Measurements from ENCODE around the gene GFER.

The GFER gene

GRCh38 chr16:1991588-1991947, 7.6 kb downstream of the GFER start:
- no peak for DNase-seq

- DNase-seq: peak; percentile 96 to 100 (median 99)
Measured at GRCh38 chr16:1991948-1992703, 8.1 kb downstream of the GFER start.

- DNase-seq: no peak
Measured at GRCh38 chr16:1992704-1993317, 8.8 kb downstream of the GFER start.

- DNase-seq: peak in 2 of 3 donors; percentile 43 to 53
Measured at GRCh38 chr16:1993731-1994131, 9.7 kb downstream of the GFER start.

- DNase-seq: no peak
Measured at GRCh38 chr16:1997494-1998359, 13.7 kb downstream of the GFER start.

- DNase-seq: no peak
Measured at GRCh38 chr16:1998360-1998835, 14.4 kb downstream of the GFER start.

GRCh38 chr16:1998852-1999801, 15.1 kb downstream of the GFER start:
- DNase-seq: no peak

- no peak for DNase-seq
Measured at GRCh38 chr16:1999866-2000514, 16.0 kb downstream of the GFER start.

GRCh38 chr16:2001035-2001434, 17.0 kb downstream of the GFER start:
- DNase-seq: no peak

GRCh38 chr16:2001456-2002355, 17.7 kb downstream of the GFER start:
- no peak for DNase-seq

GRCh38 chr16:2002406-2003230, 18.6 kb downstream of the GFER start:
- no peak for DNase-seq

- DNase-seq: no peak
Measured at GRCh38 chr16:2003231-2003826, 19.3 kb downstream of the GFER start.

GRCh38 chr16:2003827-2004641, 20.0 kb downstream of the GFER start:
- peak; percentile 95 to 99 (median 96) for DNase-seq

GRCh38 chr16:2004795-2005517, 21.0 kb downstream of the GFER start:
- peak in 2 of 3 donors; percentile 36 to 39 for DNase-seq

- peak; percentile 51 to 83 (median 71) for DNase-seq
Measured at GRCh38 chr16:2005646-2006045, 21.7 kb downstream of the GFER start.

- no peak for DNase-seq
Measured at GRCh38 chr16:2006317-2006716, 22.3 kb downstream of the GFER start.

- DNase-seq: no peak
Measured at GRCh38 chr16:2007081-2007836, 23.3 kb downstream of the GFER start.

Measured in suppressor macrophage treated with lipopolysaccharide for 1 hour (primary cell).